SK-N-SH (cell line): Measurements from ENCODE around the gene CNTFR. TPM values are rescaled to one million over a fixed set of nuclear protein-coding genes. Genes with fewer than 3 reads are reported as not detected.
A peak's percentile ranks its signal among the peaks of the same experiment; 100 is the strongest.

Source experiments
- CTCF ChIA-PET: fragments of 300-600, 350-600 bp; formaldehyde crosslinking; extraction: SDS; loops from one replicate; lab custom pipeline; 2021; lab: Yijun Ruan, JAX
- POLR2A ChIA-PET: fragments of 350-600 bp; sonication (Branson Sonifier 250); formaldehyde crosslinking; extraction: SDS; loops from one replicate; lab custom pipeline; 2020; ENCODE audit warnings: antibody characterized with exemption, inconsistent platforms; lab: Yijun Ruan, JAX
- DNase-seq: peaks from one replicate; pipeline ENCODE4 v3.0.0; 2012
- H2AFZ ChIP-seq: fragments of 200-600 bp; sonication (generic); 2 replicates; pipeline ENCODE4 v1.8.1; 2016; ENCODE audit warnings: antibody characterized with exemption, mild to moderate bottlenecking, low read depth
- H3F3A ChIP-seq: fragments of 200-600 bp; sonication (generic); replicated peaks from 2 replicates; pipeline ENCODE3; 2016; ENCODE audit warnings: antibody characterized with exemption, mild to moderate bottlenecking; ENCODE audit not compliant: insufficient read depth
- H3K27ac ChIP-seq, 2 experiments: fragments of 200-500 bp in 1 of 2; fragments of 200-600 bp in 1 of 2; sonication (Bioruptor generic) in 1 of 2; sonication (generic), shearing (Covaris generic) in 1 of 2; 2 replicates each; pipeline versions ENCODE4 v1.5.1 to v1.6.1; 2014 to 2016; ENCODE audit warnings: low read depth in 2 of 2, inconsistent platforms in 1 of 2, low read length in 1 of 2, mild to moderate bottlenecking in 1 of 2, mixed read lengths in 1 of 2
- H3K27me3 ChIP-seq: fragments of 200-600 bp; sonication (generic), shearing (Covaris generic); 2 replicates; pipeline ENCODE4 v1.6.1; 2016; ENCODE audit warnings: mixed run types; ENCODE audit not compliant: insufficient read depth
- H3K36me3 ChIP-seq, 2 experiments: fragments of 200-500 bp in 1 of 2; fragments of 200-600 bp in 1 of 2; sonication (Bioruptor generic) in 1 of 2; sonication (generic) in 1 of 2; replicated peaks in 1 of 2; 2 replicates each; pipeline versions ENCODE3 to v1.5.1; 2014 to 2016; ENCODE audit warnings: low read length in 1 of 2, mild to moderate bottlenecking in 1 of 2; ENCODE audit not compliant: insufficient read depth in 2 of 2, control insufficient read depth in 1 of 2
- H3K4me1 ChIP-seq, 2 experiments: fragments of 200-500 bp in 1 of 2; fragments of 200-600 bp in 1 of 2; sonication (Bioruptor generic) in 1 of 2; sonication (generic), shearing (Covaris generic) in 1 of 2; 2 replicates each; pipeline versions ENCODE4 v1.5.1 to v1.6.1; 2014 to 2016; ENCODE audit warnings: low read depth in 1 of 2, low read length in 1 of 2, mixed run types in 1 of 2; ENCODE audit not compliant: insufficient read depth in 2 of 2, control insufficient read depth in 1 of 2
- H3K4me2 ChIP-seq: fragments of 200-600 bp; sonication (generic), shearing (Covaris generic); 2 replicates; pipeline ENCODE4 v1.6.1; 2017; ENCODE audit warnings: mixed run types
- H3K4me3 ChIP-seq, 2 experiments: fragments of 200-500 bp in 1 of 2; fragments of 200-600 bp in 1 of 2; sonication (Bioruptor generic) in 1 of 2; sonication (generic), shearing (Covaris generic) in 1 of 2; 2 replicates each; pipeline versions ENCODE4 v1.5.1 to v1.8.1; 2014 to 2016; ENCODE audit warnings: low read depth in 2 of 2, inconsistent platforms in 1 of 2, low read length in 1 of 2, mild to moderate bottlenecking in 1 of 2, mixed read lengths in 1 of 2, moderate library complexity in 1 of 2
- H3K79me2 ChIP-seq: fragments of 200-600 bp; sonication (generic); 2 replicates; pipeline ENCODE4 v1.8.1; 2017; ENCODE audit warnings: mild to moderate bottlenecking; ENCODE audit not compliant: insufficient read depth
- H3K9ac ChIP-seq: fragments of 200-600 bp; sonication (generic); 2 replicates; pipeline ENCODE4 v1.6.1; 2017; ENCODE audit warnings: mixed run types
- H3K9me2 ChIP-seq: fragments of 200-600 bp; sonication (generic); 2 replicates; pipeline ENCODE4 v1.6.1; 2017; ENCODE audit warnings: mixed run types
- H3K9me3 ChIP-seq: fragments of 200-600 bp; sonication (generic); 2 replicates; pipeline ENCODE4 v1.6.1; 2017; ENCODE audit warnings: mixed run types, mild to moderate bottlenecking, moderate library complexity
- H4K20me1 ChIP-seq: fragments of 200-600 bp; sonication (generic); 2 replicates; pipeline ENCODE4 v1.6.1; 2017; ENCODE audit warnings: mild to moderate bottlenecking, mixed run types; ENCODE audit not compliant: insufficient read depth
- FOSL2 ChIP-seq: IDR thresholded peaks from 2 replicates; pipeline ENCODE4 v1.4.0; 2012; ENCODE audit warnings: low read depth, mild to moderate bottlenecking, moderate library complexity, borderline replicate concordance
- FOXJ3 ChIP-seq: sonication (generic); formaldehyde crosslinking; IDR thresholded peaks from 2 replicates; pipeline ENCODE4 v1.5.1; 2020; ENCODE audit warnings: mild to moderate bottlenecking, missing genetic modification reagents
- GABPA ChIP-seq: IDR thresholded peaks from 2 replicates; pipeline ENCODE4 v1.4.0; 2012; ENCODE audit warnings: low read depth, mild to moderate bottlenecking
- JUND ChIP-seq: IDR thresholded peaks from 2 replicates; pipeline ENCODE4 v1.4.0; 2012
- NFIC ChIP-seq: IDR thresholded peaks from 2 replicates; pipeline ENCODE4 v1.4.0; 2012; ENCODE audit warnings: borderline replicate concordance
- RAD21 ChIP-seq: IDR thresholded peaks from 2 replicates; pipeline ENCODE4 v1.6.1; 2012; ENCODE audit warnings: mild to moderate bottlenecking, low read length
- RFX5 ChIP-seq: IDR thresholded peaks from 2 replicates; pipeline ENCODE4 v1.6.1; 2012; ENCODE audit warnings: mild to moderate bottlenecking, improper control_type of control experiment, low read length
- WGBS: methylation state at CpG from one replicate; pipeline ENCODE4 v1.1.6; 2017; ENCODE audit warnings: low lambda C conversion rate; 5-methylcytosine and 5-hydroxymethylcytosine counted together
- polyA plus RNA-seq, 3 experiments: library from polyadenylated mRNA; depleted of rRNA; stranded (reverse); fragments of >200 nt; gene quantifications; 2 replicates each; pipeline ENCODE4 v1.2.3, GENCODE V29; 2012
- TF ChIP-seq, protein P1 (sequence below): fragments of 200-600 bp; sonication (generic); IDR thresholded peaks from 2 replicates; pipeline ENCODE4 v1.6.1; 2017; ENCODE audit warnings: antibody characterized with exemption, mild to moderate bottlenecking, moderate library complexity
- TF ChIP-seq, protein P2 (sequence below): fragments of 150-350 bp; IDR thresholded peaks from 2 replicates; pipeline ENCODE4 v1.6.1; 2017; ENCODE audit warnings: antibody characterized with exemption, low read length, low read depth, borderline replicate concordance
- TF ChIP-seq, protein P3 (sequence below): IDR thresholded peaks from 2 replicates; pipeline ENCODE4 v1.4.0; 2012; ENCODE audit warnings: low read depth, borderline replicate concordance

Gene CNTFR
- polyA plus RNA-seq, 1 of the 3 experiments (the other 2 are of a cell fraction) = 1.8 TPM

DNA sequence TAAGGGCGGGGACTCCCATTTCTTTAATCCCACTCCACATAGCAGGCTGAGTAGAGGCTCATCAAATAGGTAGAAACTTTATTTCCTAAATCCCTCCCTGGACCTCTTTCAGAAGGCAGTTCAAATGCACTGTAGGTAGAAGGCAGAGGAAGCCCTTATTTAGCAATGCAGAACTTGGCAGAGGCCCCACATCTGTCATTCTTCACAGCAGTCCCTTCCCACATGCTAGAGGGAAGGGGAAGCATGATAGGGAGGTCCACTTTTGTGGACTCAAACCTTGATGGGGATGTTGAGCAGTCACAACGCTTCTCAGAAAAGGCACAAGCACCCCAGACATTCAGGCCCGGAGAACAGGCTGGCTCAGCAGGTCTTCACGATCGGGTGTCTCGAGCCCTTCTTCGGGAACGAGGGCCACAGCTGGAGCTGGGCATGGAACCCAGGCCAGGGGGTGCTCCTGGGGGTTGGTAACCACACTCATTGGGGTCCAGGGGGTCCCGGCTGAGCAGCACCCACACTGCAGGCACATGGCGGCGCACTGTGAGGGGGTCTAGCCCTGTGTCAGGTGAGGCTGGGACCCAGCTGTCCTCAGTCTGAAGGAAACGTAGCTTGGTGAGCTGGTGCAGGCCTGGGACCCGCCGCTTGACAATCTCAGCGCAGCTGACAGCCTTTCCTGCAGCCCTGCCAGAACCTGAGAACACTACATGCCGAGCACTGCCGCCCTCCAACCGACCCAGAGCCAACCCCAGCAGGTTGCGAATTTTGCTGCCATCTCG, 21.1 kb upstream of the CNTFR start:
- POLR2A ChIA-PET = interaction anchor here (0.6 to 1.6 kb wide), 3 partner anchors 10 to 28 kb away, joined by 3 read pairs; partner anchors contain the start of genes DCTN3 and SIGMAR1
- peak overlapping the region in 1 of 2 experiments; percentile 66; a peak in 2 of 4 replicates for H3K4me3 ChIP-seq
- CTCF ChIA-PET = interaction anchor here (0.7 to 8.8 kb wide), 11 partner anchors 7 to 110 kb away, joined by 3 to 256 read pairs (median 11); partner anchors contain the start of genes ARID3C and SIGMAR1
- H3K9me2 ChIP-seq = no peaks in the 10 kb centered on the region
- no peaks in the 10 kb centered on the region for H3K9me3 ChIP-seq
- no peaks in the 10 kb centered on the region for H3F3A ChIP-seq
- H2AFZ ChIP-seq = no peak overlapping the region
- TF ChIP-seq, protein P1, sequence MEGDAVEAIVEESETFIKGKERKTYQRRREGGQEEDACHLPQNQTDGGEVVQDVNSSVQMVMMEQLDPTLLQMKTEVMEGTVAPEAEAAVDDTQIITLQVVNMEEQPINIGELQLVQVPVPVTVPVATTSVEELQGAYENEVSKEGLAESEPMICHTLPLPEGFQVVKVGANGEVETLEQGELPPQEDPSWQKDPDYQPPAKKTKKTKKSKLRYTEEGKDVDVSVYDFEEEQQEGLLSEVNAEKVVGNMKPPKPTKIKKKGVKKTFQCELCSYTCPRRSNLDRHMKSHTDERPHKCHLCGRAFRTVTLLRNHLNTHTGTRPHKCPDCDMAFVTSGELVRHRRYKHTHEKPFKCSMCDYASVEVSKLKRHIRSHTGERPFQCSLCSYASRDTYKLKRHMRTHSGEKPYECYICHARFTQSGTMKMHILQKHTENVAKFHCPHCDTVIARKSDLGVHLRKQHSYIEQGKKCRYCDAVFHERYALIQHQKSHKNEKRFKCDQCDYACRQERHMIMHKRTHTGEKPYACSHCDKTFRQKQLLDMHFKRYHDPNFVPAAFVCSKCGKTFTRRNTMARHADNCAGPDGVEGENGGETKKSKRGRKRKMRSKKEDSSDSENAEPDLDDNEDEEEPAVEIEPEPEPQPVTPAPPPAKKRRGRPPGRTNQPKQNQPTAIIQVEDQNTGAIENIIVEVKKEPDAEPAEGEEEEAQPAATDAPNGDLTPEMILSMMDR = no peak
- TF ChIP-seq NFIC (no peak), GABPA (no peak), FOXJ3 (no peak), RAD21 (no peak)
- TF ChIP-seq, protein P2, sequence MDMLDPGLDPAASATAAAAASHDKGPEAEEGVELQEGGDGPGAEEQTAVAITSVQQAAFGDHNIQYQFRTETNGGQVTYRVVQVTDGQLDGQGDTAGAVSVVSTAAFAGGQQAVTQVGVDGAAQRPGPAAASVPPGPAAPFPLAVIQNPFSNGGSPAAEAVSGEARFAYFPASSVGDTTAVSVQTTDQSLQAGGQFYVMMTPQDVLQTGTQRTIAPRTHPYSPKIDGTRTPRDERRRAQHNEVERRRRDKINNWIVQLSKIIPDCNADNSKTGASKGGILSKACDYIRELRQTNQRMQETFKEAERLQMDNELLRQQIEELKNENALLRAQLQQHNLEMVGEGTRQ = no peak
- TF ChIP-seq, protein P3, sequence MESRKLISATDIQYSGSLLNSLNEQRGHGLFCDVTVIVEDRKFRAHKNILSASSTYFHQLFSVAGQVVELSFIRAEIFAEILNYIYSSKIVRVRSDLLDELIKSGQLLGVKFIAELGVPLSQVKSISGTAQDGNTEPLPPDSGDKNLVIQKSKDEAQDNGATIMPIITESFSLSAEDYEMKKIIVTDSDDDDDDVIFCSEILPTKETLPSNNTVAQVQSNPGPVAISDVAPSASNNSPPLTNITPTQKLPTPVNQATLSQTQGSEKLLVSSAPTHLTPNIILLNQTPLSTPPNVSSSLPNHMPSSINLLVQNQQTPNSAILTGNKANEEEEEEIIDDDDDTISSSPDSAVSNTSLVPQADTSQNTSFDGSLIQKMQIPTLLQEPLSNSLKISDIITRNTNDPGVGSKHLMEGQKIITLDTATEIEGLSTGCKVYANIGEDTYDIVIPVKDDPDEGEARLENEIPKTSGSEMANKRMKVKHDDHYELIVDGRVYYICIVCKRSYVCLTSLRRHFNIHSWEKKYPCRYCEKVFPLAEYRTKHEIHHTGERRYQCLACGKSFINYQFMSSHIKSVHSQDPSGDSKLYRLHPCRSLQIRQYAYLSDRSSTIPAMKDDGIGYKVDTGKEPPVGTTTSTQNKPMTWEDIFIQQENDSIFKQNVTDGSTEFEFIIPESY = no peak
- no peak overlapping the region for H3K9ac ChIP-seq
- H4K20me1 ChIP-seq = no peaks in the 10 kb centered on the region
- no peaks in the 10 kb centered on the region for H3K27me3 ChIP-seq
- no peak for DNase-seq
- peaks cover 10% of the 10 kb centered on the region; the same call in 1 of the 2 replicates for H3K79me2 ChIP-seq
- peaks cover 0 to 11% of the 10 kb centered on the region in 2 experiments for H3K36me3 ChIP-seq
- peaks cover 0 to 30% of the 10 kb centered on the region in 2 experiments; a peak in 1 of 4 replicates for H3K4me1 ChIP-seq
- peak overlapping the region; percentile 87 for H3K4me2 ChIP-seq
- WGBS = 100% methylated on average over 2 of the region's 20 CpGs
- no peak overlapping the region for H3K27ac ChIP-seq

DNA sequence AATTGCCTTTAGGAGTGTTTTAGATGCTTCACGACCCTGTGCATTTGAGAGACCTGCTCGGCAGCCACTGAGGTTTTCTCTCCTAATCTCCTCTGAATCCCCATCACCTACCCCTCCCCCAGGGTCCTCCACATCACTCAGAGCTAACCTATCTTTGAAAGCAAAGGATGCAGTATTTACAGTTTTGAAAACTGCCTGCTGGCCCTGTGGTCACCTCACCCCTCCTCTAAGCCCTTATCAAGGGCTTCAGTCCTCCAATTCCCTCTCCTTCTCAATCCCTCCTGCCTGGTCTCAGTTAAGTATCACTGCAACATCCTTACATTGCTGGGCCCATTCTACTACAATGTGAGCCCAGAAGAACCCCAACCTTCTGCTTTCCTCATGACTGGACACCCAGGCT, 17.8 kb upstream of the CNTFR start:
- Histone ChIP-seq H4K20me1 (no peaks in the 10 kb centered on the region), H3K9ac (no peak overlapping the region), H3K9me2 (no peaks in the 10 kb centered on the region), H3K9me3 (no peaks in the 10 kb centered on the region), H3K27ac (no peak overlapping the region), H3F3A (no peaks in the 10 kb centered on the region), H3K36me3 (no peaks in the 10 kb centered on the region), H2AFZ (no peak overlapping the region), H3K4me3 (no peak overlapping the region), H3K4me2 (no peak overlapping the region), H3K4me1 (peaks cover 0 to 14% of the 10 kb centered on the region in 2 experiments; a peak in 1 of 4 replicates), H3K27me3 (no peaks in the 10 kb centered on the region), H3K79me2 (peaks cover 10% of the 10 kb centered on the region; the same call in 1 of the 2 replicates)
- no peak for TF ChIP-seq RFX5
- TF ChIP-seq JUND = no peak
- no peak for TF ChIP-seq RAD21
- no peak for TF ChIP-seq FOSL2
- TF ChIP-seq FOXJ3 = no peak
- TF ChIP-seq, protein P3 = no peak
- TF ChIP-seq, protein P2 = no peak
- WGBS = 54% methylated on average over 2 of the region's 2 CpGs
- ChIA-PET CTCF (interaction anchor here (1.3 to 7.9 kb wide), 8 partner anchors 14 to 203 kb away, joined by 3 to 112 read pairs (median 36); partner anchors contain the start of gene SIGMAR1), POLR2A (no interaction called here)
- no peak for DNase-seq
